Neural cell (in vitro differentiated cells): ENCODE results near the gene KLC4. TPM values are rescaled to one million over a fixed set of nuclear protein-coding genes. Genes with fewer than 3 reads are reported as not detected.

Experiments
- H2AFZ ChIP-seq: fragments of 200-600, 300-800 bp; sonication (generic), shearing (Covaris generic); 2 replicates; pipeline ENCODE4 v1.6.0; 2014; ENCODE audit warnings: low read depth, mild to moderate bottlenecking, antibody characterized with exemption, low read length, moderate library complexity
- H3F3A ChIP-seq: fragments of 200-600 bp; shearing (Covaris generic); 2 replicates; pipeline ENCODE4 v1.6.1; 2016; ENCODE audit warnings: mild to moderate bottlenecking, moderate library complexity, mixed read lengths, antibody characterized with exemption, low read length; ENCODE audit not compliant: insufficient read depth, poor library complexity, severe bottlenecking
- H3K27ac ChIP-seq: fragments of 200-600, 300-800 bp; sonication (generic), shearing (Covaris generic); 2 replicates; pipeline ENCODE4 v1.5.1; 2014; ENCODE audit warnings: mild to moderate bottlenecking, low read length, moderate library complexity
- H3K27me3 ChIP-seq: fragments of 300-800, 200-600 bp; sonication (generic), shearing (Covaris generic); 2 replicates; pipeline ENCODE4 v1.6.0; 2014; ENCODE audit warnings: mild to moderate bottlenecking, low read depth, low read length, moderate library complexity; ENCODE audit not compliant: insufficient read depth
- H3K36me3 ChIP-seq: fragments of 300-800, 200-600 bp; sonication (generic), shearing (Covaris generic); 2 replicates; pipeline ENCODE4 v1.5.1; 2014; ENCODE audit warnings: mild to moderate bottlenecking, antibody characterized with exemption, low read length, moderate library complexity; ENCODE audit not compliant: insufficient read depth
- H3K4me2 ChIP-seq: fragments of 300-800, 200-600 bp; sonication (generic), shearing (Covaris generic); 2 replicates; pipeline ENCODE4 v1.6.0; 2014; ENCODE audit warnings: mild to moderate bottlenecking, low read length
- H3K4me3 ChIP-seq: fragments of 300-800, 200-600 bp; sonication (generic), shearing (Covaris generic); 2 replicates; pipeline ENCODE4 v1.5.1; 2014; ENCODE audit warnings: mild to moderate bottlenecking, low read length, moderate library complexity
- H3K79me2 ChIP-seq: fragments of 200-600 bp; shearing (Covaris generic); replicated peaks from 2 replicates; pipeline ENCODE4 v1.6.0; 2014; ENCODE audit warnings: mild to moderate bottlenecking, low read length, moderate library complexity; ENCODE audit not compliant: insufficient read depth
- H3K9ac ChIP-seq: fragments of 300-800, 200-600 bp; sonication (generic), shearing (Covaris generic); 2 replicates; pipeline ENCODE4 v1.6.1; 2016; ENCODE audit warnings: mild to moderate bottlenecking, low read length, mixed read lengths
- H3K9me2 ChIP-seq: fragments of 200-600 bp; shearing (Covaris generic); 2 replicates; pipeline ENCODE4 v1.6.1; 2016; ENCODE audit warnings: mild to moderate bottlenecking, low read length, mixed read lengths; ENCODE audit not compliant: insufficient read depth
- H3K9me3 ChIP-seq: fragments of 200-600, 300-800 bp; sonication (generic), shearing (Covaris generic); 2 replicates; pipeline ENCODE4 v1.6.1; 2016; ENCODE audit warnings: mild to moderate bottlenecking, mixed run types, low read length, moderate library complexity, mixed read lengths
- H4K20me1 ChIP-seq: fragments of 200-600 bp; shearing (Covaris generic); 2 replicates; pipeline ENCODE4 v1.6.1; 2016; ENCODE audit warnings: mild to moderate bottlenecking, mixed run types; ENCODE audit not compliant: insufficient read depth
- CTCF ChIP-seq: fragments of 450-650 bp; IDR thresholded peaks from 2 replicates; pipeline ENCODE4 v1.5.1; 2014; ENCODE audit warnings: antibody characterized with exemption, mild to moderate bottlenecking, moderate library complexity; ENCODE audit not compliant: poor library complexity, severe bottlenecking
- EP300 ChIP-seq: fragments of 450-650 bp; conservative IDR thresholded peaks from 2 replicates; pipeline ENCODE4 v1.6.1; 2014; ENCODE audit warnings: antibody characterized with exemption, mild to moderate bottlenecking, moderate library complexity; ENCODE audit not compliant: poor library complexity, severe bottlenecking
- EZH2 ChIP-seq: fragments of 200-600, 300-800 bp; shearing (Covaris generic), sonication (generic); IDR thresholded peaks from 2 replicates; pipeline ENCODE4 v1.6.1; 2014; ENCODE audit warnings: antibody characterized with exemption, low read length, borderline replicate concordance, mild to moderate bottlenecking; ENCODE audit not compliant: insufficient read depth, poor library complexity, severe bottlenecking
- MXI1 ChIP-seq: fragments of 450-650 bp; conservative IDR thresholded peaks from 2 replicates; pipeline ENCODE4 v1.6.1; 2014; ENCODE audit warnings: antibody characterized with exemption, mild to moderate bottlenecking; ENCODE audit not compliant: poor library complexity, severe bottlenecking
- POLR2AphosphoS5 ChIP-seq: IDR thresholded peaks from 2 replicates; pipeline ENCODE4 v1.6.1; 2012
- RAD21 ChIP-seq: fragments of 450-650 bp; conservative IDR thresholded peaks from 2 replicates; pipeline ENCODE4 v1.6.1; 2014; ENCODE audit warnings: antibody characterized with exemption, mild to moderate bottlenecking, moderate library complexity
- REST ChIP-seq: IDR thresholded peaks from 2 replicates; pipeline ENCODE4 v1.6.1; 2012; ENCODE audit warnings: borderline replicate concordance
- SMC3 ChIP-seq: fragments of 450-650 bp; conservative IDR thresholded peaks from 2 replicates; pipeline ENCODE4 v1.6.1; 2014; ENCODE audit warnings: antibody characterized with exemption, mild to moderate bottlenecking, moderate library complexity; ENCODE audit not compliant: poor library complexity
- TAF1 ChIP-seq: IDR thresholded peaks from 2 replicates; pipeline ENCODE4 v1.6.1; 2012; ENCODE audit warnings: low read depth
- polyA plus RNA-seq: library from polyadenylated mRNA; depleted of rRNA; stranded (reverse); fragments of >200 nt; gene quantifications from 2 replicates; pipeline ENCODE4 v1.2.3, GENCODE V29; 2014

Gene KLC4
- polyA plus RNA-seq, 1 donor from 2014 or later, result 75.3 TPM

- no peaks in the 10 kb centered on the region for H3K36me3 ChIP-seq
- H3K27ac ChIP-seq, result no peak overlapping the region
- H3K4me2 ChIP-seq, result no peak overlapping the region
- H3K9me3 ChIP-seq, result no peaks in the 10 kb centered on the region
- peak overlapping the region; percentile 7 for H3K4me3 ChIP-seq
- no peaks in the 10 kb centered on the region for H3K9me2 ChIP-seq
- no peak overlapping the region for H3K9ac ChIP-seq
- no peaks in the 10 kb centered on the region for H3F3A ChIP-seq
- peaks cover 33% of the 10 kb centered on the region for H3K79me2 ChIP-seq
- TF ChIP-seq EZH2, result no peak
- TF ChIP-seq RAD21, result no peak
- TF ChIP-seq SMC3, result no peak
- no peak for TF ChIP-seq CTCF
- no peaks in the 10 kb centered on the region for H4K20me1 ChIP-seq
- H2AFZ ChIP-seq, result no peak overlapping the region
- no peaks in the 10 kb centered on the region for H3K27me3 ChIP-seq
Observed at GRCh38 chr6:43016176-43016942, 43.1 kb upstream of the KLC4 start.

DNA sequence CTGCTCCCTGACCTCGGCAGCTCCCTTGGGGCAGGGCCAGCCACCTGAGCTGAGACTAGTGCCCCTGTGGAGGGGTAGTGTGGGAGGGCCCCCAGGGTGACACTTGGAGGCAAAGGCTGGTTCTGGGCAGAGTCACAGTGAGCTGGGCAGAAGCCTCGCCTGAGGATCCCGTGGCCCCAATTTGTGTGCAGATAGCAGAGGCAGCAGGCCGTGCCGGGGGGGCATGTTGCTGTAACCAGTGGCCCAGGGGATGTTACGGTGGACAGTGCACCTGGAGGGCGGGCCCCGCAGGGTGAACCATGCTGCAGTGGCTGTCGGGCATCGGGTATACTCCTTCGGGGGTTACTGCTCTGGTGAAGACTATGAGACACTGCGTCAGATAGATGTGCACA lies 42.5 kb upstream of the KLC4 start:
- H3K27ac ChIP-seq, result no peak overlapping the region
- H3K79me2 ChIP-seq, result peaks cover 33% of the 10 kb centered on the region
- H3K36me3 ChIP-seq, result no peaks in the 10 kb centered on the region
- no peaks in the 10 kb centered on the region for H4K20me1 ChIP-seq
- no peaks in the 10 kb centered on the region for H3K27me3 ChIP-seq
- no peak overlapping the region for H3K4me3 ChIP-seq
- TF ChIP-seq POLR2AphosphoS5 (no peak), EZH2 (no peak), EP300 (no peak), CTCF (no peak), MXI1 (no peak), SMC3 (no peak), RAD21 (no peak), TAF1 (no peak)
- no peaks in the 10 kb centered on the region for H3K9me3 ChIP-seq
- H3K9me2 ChIP-seq, result no peaks in the 10 kb centered on the region
- no peak overlapping the region for H3K9ac ChIP-seq
- H3F3A ChIP-seq, result no peaks in the 10 kb centered on the region
- H2AFZ ChIP-seq, result no peak overlapping the region
- H3K4me2 ChIP-seq, result no peak overlapping the region

GRCh38 chr6:43019152-43019551 lies 40.3 kb upstream of the KLC4 start:
- Histone ChIP-seq H3K9ac (no peak overlapping the region), H2AFZ (no peak overlapping the region), H3K4me3 (no peak overlapping the region), H3K36me3 (no peaks in the 10 kb centered on the region), H3K9me3 (no peaks in the 10 kb centered on the region), H3K9me2 (no peaks in the 10 kb centered on the region), H3K79me2 (peaks cover 32% of the 10 kb centered on the region), H3F3A (no peaks in the 10 kb centered on the region), H4K20me1 (no peaks in the 10 kb centered on the region), H3K27me3 (no peaks in the 10 kb centered on the region), H3K27ac (no peak overlapping the region), H3K4me2 (no peak overlapping the region)
- TF ChIP-seq MXI1 (no peak), RAD21 (no peak), SMC3 (no peak), POLR2AphosphoS5 (no peak), EZH2 (no peak), REST (no peak), TAF1 (no peak), CTCF (no peak), EP300 (no peak)
